Limb (tissue), 2 donors: ENCODE results near the gene PTGES2.
"Not testable (repeated sequence)": the region's sequence is repeated elsewhere in the genome, so short reads cannot be mapped to it uniquely, and the experiment has no call there.

Experiments
- DNase-seq, 2 donors: peaks; one replicate each; pipeline ENCODE4 v3.0.0-alpha.2; 2016; ENCODE audit errors: extremely low spot score in 2 of 2

The PTGES2 gene

DNA sequence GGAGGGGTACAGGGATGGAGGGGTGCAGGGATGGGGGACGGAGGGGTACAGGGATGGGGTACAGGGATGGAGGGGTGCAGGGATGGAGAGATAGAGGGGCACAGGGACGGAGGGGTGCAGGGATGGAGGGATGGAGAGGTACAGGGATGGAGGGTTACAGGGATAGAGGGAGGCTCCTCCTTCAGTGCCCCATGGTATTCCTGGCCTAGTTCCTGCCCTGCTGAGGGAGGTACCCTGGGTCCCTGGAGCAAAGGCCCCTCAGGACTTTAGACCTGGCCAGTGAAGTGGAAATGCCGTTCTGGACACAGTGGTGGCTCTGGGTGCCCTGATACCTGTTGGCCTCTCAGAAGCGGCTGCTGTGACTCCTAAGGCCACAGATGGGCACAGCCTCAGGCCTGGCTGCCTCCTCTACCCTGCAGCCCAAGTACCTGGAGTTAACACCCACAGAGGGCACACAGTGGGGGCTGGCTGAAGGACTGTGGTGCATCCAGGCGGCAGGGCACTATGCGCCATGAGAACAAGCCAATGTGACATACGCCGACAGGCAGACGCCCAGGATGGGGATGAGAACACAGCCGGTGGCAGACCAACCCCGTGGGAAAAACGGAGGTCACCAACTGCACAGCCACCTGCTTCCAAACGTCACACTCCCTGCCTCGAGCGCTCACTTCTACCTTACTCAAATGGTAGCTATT is 8.4 kb downstream of the PTGES2 start:
- no peak for DNase-seq

DNA sequence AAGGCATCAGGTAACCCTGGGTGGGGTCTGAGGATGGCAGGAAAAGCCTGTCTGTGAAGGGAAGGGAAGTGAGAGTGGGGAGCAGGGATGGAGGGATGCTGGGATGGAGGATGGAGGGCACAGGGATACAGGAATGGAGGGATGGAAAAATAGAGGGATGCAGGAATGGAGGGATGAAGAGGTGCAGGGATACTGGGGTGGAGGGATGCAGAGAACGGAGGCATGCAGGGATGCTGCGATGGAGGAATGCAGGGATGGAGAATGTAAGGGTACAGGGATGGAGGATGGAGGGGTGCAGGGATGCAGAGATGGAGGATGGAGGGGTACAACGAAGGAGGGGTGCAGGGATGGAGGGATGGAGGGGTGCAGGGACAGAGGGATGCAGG is 9.1 kb downstream of the PTGES2 start:
- no peak for DNase-seq

DNA sequence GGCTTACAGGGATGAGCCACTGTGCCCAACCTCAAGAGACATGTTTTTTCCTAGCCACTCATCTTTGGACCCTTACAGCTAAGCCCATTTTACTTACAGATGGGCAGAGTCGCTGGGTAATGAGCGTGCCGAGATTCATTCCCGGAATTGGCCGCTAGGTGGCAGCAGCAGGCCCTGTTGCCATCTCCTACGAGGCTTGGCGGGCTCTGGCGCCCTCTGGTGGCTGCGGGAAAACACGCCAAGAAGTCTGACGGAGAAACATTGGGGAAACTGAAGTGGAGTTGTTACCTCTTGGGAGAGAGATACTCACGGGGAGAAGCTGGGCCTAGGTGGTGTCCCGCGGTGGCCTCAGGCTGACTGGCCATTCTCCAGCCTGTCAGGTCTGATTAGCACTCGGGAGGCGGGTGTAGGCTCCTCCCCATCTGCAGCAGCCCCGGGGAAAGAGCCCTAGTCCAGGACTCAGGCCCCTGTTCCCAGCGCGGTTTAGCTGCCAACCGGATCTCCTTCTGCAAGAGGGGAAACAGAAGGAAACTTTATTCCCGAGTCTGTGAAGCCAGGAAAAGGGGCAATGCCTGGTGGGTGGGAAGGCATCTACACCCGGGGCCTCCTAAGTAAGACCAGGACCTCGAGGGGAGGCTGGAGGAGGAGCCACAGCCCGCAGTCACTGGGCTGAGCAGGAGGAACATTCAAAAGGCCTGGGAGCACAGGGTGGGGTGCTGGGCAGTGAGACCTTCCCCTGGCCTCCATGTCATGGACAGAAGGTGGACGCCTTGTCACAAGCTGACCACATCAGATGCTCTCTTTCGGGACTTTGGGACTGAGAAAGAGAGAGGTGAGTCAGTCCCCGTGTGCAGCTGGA is 9.7 kb downstream of the PTGES2 start:
- peak; percentile 83 to 98 for DNase-seq

DNA sequence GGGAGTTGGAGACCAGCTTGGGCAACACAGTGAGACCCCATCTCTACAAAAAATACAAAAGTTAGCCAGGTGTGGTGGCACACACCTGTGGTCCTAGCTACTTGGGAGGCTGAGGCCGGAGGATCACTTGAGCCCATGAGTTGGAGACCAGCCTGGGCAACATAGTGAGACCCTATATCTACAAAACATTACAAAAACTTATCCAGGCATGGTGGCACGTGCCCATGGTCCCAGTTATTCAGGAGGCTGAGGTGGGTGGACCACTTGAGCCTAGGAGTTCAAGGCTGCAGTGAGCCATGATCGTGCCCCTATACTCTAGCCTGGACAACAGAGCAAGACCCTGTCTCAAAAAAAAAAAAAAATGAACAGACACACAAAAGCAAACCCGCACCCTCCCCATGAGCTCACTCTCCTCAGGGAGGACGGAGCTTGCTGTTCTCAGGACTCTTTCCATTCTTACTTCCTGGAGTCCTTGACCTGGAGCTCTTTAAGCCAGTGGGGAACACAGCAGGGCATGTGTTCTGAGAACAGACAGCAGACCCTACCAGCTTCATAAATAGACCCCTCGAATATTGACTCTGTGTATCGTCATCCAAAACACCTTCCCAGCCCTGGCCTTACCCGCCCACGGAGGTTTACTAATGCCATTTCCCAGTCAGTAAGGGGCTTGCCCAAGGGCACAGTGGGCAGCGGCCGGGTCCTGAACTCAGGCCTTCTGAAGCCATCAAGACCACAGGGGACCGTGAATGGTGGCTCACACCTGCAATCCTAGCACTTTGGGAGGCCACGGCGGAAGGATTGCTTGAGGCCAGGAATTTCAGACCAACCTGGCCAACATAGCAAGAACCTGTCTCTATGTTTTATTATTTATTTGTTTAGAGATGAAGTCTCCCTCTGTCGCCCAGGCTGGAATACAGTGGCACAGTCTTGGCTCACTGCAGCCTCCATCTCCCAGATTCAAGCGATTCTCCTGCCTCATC is 11.1 kb downstream of the PTGES2 start:
- no peak for DNase-seq

DNA sequence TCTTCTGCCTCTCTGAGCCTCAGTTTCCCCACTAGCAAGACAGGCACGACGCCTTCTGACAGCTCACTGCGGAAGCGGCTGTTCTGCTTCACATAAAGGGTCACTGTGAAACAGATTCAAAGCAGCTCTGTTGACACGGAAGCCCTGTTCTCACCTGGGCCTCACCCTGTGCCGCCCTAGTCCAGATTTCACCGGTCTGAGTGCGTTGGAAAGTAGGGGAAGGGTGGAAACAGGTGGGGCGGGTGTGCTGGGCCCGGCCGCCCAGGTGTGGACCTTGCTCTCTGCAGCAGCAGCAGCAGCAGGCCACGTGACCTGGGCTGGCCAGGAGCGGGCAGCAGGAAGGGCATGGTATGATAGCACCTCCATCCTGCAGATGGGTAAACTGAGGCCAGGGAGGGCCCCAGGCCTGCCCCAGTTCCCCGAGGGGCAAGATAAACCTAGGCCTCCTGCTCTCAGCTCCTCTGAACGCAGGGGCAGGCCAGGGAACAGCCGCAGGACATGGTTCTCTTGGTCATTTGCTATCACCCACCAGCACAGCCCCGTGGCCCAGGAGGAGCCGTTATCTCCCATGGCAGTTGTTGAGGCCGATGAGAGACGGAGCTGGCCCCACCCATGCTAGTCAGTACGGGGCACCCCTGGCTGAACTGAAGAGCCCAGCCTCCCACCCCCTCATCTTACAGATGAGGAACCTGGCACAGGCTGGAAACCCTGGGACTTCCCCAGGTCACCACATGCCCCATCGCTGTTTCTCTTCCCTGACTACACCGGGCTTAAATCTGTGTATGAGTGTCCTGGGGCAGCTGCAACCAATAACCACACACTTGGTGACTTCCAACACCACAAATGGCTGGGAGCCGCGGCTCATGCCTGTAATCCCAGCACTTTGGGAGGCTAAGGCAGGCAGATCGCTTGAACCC is 12.1 kb downstream of the PTGES2 start:
- no peak for DNase-seq

DNA sequence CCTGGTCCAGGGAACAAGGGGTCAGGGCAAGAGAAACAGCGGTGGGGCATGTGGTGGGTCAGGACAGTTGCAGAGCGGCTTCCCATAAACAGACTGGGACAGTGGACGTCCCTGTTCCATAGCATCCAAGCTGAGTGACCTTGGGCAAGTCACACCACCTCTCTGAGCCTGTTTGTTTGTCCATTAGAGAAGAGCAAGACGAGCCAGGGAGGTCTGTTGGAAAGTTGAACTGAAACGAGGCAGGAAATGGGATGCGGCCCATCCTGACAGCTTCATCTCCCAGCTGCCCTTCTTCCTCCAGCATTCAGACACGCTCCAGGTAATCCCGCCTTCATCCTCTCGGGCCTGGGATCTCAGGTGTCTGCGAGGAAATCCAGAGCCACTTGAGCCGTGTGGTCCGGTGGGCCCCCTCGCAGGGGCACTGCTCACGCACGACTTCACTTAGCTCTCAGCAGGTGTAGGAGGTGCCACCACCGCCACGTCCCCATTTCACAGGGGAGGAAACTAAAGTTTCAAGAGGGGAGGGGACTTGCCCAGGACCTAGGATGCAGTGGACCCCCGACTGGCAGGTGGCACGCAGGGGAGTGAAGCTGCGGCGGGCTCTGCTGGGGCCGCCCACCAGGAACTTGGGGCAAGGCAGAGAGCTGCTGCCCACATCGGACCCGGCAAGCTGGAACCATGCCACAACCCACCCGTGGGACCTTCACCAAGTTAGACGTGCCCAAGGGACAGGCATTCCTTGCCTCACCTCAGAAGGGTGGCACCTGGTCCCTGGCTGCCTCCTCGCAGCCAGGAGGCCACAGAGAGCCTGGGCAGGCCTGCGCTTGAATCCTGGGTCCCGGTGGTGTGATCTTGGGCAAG is 13.0 kb downstream of the PTGES2 start:
- DNase-seq = no peak

DNA sequence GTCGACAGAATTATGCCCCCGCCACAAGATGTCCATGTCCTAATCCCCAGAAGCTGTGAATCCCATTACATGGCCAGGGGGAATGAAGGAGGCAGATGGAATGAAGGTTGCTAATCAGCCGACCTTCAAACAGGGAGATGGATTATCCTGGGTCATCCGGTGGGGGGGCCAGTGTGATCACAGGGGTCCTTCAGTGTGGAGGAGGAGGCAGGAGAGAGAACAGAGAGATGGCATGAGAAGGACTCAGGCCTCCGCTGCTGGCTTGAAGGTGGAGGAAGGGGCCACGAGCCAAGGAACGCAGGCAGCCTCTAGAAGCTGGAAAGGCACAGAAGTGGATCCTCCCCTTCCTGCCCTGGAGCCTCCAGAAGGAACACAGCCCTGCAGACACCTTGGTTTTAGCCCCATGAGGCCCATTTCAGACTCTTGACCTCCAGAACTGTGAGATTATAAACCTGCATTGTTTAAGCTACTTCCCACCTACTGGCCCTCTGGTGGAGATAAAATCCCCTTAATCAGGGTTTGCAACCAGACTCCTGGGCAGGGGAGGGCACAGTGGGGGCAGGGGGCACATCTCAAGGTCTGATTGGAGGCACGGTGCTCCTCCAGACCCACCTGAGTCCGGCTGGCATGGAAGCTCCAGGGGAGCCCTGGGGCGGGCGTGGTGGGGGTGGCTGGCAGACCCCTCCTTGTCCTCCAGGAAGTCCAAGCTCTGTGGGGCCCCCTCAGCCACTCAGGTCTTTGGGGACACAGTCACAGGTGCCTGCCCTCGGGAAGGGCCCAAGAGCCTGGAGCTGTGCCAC is 13.8 kb downstream of the PTGES2 start:
- DNase-seq = no peak

DNA sequence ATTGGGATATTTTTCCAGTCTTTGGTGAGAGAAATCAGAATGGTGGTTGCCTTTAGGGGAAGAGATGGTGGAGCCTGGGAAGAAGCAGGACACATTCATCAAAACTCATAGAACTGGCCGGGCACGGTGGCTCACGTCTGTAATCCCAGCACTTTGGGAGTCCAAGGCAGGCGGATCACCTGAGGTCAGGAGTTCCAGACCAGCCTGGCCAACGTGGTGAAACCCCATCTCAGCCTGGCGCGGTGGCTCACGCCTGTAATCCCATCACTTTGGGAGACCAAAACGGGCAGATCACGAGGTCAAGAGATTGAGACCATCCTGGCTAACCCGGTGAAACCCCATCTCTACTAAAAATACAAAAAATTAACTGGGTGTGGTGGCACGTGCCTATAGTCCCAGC is 15.8 kb downstream of the PTGES2 start:
- DNase-seq = not testable (repeated sequence)

DNA sequence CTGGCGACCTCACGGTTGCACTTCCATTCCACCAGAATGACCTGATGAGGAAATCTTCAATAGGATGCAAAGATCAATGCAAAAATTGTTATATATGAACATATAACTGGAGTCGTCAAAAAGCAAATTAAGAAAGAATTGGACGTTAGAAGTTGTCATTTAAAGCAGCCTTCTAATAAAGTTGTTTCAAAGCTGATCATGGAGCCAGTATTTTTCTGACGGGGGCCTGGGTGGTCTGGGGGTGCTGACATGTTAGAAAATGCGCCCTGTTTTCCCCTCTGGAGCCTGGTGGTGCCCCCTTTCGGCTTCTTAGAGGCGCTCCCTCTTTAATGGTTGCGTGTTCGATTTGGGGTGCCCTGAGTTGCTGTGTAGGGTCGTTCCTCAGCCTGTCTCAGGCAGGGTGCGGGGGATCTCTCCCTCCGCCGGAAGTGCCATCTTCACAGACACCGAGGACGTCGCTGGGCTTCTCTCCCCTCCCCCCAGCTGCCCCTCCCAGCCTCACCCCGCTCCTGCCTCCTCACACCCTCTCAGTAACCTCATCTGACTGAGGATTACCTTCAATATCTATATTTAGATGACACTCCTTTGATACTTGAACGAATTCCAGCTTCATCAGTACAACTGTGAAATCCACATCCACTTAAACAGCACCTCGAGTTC is 18.3 kb downstream of the PTGES2 start:
- DNase-seq = no peak

DNA sequence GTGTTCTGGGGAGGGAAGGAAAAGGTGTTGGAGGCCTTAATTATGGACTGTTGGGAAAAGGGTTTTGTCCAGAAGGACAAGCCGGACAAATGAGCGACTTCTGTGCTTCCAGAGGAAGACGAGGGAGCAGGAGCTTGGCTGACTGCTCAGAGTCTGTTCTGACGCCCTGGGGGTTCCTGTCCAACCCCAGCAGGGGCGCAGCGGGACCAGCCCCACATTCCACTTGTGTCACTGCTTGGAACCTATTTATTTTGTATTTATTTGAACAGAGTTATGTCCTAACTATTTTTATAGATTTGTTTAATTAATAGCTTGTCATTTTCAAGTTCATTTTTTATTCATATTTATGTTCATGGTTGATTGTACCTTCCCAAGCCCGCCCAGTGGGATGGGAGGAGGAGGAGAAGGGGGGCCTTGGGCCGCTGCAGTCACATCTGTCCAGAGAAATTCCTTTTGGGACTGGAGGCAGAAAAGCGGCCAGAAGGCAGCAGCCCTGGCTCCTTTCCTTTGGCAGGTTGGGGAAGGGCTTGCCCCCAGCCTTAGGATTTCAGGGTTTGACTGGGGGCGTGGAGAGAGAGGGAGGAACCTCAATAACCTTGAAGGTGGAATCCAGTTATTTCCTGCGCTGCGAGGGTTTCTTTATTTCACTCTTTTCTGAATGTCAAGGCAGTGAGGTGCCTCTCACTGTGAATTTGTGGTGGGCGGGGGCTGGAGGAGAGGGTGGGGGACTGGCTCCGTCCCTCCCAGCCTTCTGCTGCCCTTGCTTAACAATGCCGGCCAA is 19.1 kb downstream of the PTGES2 start:
- no peak for DNase-seq

DNA sequence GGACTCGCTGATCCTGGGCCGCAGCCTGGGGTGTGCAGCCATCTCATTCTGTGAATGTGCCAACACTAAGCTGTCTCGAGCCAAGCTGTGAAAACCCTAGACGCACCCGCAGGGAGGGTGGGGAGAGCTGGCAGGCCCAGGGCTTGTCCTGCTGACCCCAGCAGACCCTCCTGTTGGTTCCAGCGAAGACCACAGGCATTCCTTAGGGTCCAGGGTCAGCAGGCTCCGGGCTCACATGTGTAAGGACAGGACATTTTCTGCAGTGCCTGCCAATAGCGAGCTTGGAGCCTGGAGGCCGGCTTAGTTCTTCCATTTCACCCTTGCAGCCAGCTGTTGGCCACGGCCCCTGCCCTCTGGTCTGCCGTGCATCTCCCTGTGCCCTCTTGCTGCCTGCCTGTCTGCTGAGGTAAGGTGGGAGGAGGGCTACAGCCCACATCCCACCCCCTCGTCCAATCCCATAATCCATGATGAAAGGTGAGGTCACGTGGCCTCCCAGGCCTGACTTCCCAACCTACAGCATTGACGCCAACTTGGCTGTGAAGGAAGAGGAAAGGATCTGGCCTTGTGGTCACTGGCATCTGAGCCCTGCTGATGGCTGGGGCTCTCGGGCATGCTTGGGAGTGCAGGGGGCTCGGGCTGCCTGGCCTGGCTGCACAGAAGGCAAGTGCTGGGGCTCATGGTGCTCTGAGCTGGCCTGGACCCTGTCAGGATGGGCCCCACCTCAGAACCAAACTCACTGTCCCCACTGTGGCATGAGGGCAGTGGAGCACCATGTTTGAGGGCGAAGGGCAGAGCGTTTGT is 19.9 kb downstream of the PTGES2 start:
- no peak for DNase-seq

DNA sequence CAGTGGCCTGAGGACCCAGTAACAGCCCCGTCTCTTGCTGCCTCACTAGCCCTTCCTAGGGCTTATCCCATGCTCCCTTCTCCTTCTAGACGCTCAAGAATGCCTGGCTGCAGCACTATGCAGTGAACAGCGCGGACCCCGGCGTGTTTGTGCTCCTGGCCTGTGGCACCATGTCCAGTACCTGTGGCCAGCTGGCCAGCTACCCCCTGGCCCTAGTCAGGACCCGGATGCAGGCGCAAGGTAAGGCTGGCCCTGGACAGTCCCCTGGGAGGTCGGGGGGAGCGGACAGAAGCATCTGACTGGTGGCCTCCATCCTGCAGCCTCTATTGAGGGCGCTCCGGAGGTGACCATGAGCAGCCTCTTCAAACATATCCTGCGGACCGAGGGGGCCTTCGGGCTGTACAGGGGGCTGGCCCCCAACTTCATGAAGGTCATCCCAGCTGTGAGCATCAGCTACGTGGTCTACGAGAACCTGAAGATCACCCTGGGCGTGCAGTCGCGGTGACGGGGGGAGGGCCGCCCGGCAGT is 20.5 kb downstream of the PTGES2 start:
- no peak for DNase-seq

DNA sequence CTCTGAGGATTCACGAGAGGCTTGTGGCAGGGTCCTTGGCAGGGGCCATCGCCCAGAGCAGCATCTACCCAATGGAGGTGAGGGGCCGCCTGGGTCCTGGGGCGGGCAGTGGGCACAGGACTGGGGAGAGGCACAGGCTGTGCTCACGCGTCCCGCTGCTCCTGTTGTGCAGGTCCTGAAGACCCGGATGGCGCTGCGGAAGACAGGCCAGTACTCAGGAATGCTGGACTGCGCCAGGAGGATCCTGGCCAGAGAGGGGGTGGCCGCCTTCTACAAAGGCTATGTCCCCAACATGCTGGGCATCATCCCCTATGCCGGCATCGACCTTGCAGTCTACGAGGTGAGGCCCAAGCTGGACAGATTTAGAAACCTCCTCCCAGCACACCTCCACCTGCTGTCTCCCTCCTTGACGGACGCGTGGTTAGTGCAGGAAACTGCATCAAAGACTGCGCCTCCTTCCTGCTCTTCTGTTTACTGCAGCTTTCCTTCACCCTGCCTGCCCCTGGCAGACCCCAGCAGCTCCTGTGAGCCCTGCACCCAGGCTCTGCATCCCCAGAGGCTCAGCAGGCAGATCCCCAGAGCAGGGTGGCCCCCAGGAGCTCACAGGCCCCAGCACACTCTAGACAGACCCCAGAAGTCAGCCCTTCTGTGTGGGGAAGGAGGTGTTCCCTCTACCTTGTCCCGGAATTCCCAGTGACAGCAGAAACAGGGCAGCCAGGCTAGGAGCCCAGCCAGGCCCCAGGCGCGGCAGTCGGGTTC is 21.2 kb downstream of the PTGES2 start:
- DNase-seq = no peak

DNA sequence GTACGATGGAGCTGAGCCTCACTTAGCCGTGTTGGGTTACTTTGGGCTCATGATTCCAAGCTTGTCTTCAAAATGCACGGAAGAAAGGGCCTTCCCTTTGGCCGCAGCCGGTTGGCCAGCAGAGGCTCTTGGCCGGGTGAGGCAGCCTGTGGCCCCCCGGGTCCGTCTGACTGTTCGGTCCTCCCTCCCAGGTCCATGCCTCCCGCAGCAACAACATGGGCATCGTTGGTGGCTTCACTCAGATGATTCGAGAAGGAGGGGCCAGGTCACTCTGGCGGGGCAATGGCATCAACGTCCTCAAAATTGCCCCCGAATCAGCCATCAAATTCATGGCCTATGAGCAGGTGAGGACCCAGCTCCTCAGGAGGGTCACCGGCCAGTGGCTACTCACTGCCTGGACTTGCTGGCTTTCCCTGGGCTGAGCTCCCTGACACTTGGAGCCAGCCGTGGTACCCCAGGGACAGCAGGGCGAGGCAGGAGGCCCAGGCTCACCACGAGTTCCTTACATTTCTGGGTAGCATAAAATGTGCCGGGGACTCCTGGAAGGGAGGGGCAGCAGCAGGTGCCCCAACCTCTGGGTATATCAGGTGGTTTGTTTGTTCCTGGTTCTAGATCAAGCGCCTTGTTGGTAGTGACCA is 21.9 kb downstream of the PTGES2 start:
- no peak for DNase-seq

DNA sequence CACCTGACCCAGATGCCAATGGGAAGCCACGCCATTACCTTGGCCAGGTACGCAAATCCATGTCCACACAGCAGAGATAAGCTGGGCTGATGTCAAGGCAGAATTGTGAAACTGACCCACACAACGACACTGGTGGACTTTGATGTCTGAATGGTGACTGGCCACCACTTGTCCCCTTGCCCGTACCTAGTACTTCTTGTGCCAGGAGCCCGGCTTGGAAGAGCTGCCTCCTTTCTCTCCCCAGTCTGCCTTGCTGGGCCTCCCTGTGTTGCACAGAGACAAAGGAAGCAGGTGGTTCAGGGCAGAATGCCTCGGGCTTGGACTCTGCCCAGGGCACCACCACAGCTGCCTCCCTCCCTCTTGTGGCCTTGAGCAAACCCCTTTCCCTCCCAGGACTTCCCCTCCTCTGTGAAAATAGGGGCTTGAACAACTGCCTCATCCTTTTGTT is 23.3 kb downstream of the PTGES2 start:
- DNase-seq = peak in 1 of 2 donors; percentile 55
